HuH-7.5 (cell line): ENCODE data around the gene PLEKHG7.

Source experiments
- DNase-seq: peaks from one replicate; pipeline ENCODE4 v3.0.0; 2011; ENCODE audit warnings: low spot score

The PLEKHG7 gene

DNA sequence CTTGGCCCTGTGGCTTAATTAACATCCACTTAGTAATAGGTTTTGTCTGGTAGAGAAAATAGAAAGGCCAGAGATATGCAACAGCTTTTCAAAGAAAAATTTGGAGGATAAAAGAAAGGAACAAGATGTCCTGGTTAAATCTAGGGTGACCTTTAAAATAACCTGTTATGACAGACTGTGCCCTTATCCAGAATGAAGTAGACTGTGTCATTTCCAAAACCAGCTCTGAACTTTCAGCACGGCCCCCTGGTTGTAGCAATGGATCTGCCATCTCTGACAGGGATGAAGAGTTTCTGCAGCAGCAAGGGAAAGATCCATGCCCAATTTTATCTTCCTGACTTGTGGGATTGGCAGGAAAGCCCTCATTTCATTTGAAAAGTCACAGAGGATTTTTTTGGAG is 5.1 kb downstream of the PLEKHG7 start:
- no peak for DNase-seq

DNA sequence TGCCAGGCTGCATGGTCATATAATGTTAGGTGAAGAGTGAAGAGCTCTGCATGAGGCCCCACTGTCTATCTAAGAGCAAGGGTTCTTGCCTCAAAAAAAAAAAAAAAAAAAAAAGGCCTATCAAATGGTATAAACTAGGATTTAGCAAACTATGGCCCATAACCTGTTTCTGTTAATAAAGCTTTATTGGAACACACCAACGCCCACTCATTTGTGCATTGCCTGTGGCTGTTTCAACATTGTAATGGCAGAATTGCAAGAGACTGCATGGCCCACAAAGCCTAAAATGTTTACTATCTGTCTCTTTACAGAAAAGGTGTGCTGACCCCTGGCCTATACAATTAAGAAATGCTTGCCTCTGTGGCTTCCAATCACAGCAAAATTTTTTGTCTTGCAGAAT is 12.8 kb downstream of the PLEKHG7 start:
- no peak for DNase-seq

DNA sequence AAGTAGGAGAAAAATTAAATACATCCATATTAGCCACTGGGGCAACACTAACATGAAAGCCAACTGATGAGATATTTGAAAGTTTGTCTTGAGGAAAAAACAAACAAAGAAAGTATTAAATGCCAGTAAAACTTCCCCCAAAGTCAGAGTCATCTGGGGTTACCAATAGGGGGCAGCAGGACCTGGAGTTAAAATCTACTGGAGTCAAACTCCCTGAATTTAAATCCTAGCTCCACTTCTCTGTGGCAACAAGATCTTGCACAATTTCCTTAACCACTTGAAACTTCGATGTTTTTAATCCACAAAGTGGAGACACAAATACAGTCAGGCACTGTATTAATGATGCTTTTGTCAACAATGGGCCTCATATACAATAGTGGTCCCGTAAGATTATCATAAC is 14.4 kb downstream of the PLEKHG7 start:
- DNase-seq: no peak

DNA sequence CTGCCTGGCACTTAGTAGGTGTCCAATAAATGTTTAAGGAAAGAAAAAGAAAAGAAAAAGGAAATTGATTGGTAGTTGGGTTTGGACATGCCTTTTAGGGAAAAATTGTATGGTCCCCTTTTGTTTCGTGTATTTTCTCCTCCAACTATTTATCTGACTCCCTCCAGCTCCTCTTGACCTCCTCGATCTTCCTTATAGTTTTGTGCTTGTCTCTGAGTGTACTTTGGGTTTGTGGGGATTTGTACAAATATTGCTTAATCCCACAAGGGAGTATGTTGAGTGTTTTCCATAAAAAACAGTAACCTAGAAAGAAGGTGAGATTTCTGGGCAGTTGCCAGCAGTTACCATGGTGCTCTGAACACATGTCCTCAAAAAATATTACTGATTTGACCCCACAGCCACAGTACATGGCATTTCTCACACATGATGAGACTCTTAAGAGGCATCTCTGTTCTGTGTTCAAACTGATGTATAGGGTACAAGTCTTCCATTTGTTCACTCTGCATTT is 15.7 kb downstream of the PLEKHG7 start:
- DNase-seq: no peak

DNA sequence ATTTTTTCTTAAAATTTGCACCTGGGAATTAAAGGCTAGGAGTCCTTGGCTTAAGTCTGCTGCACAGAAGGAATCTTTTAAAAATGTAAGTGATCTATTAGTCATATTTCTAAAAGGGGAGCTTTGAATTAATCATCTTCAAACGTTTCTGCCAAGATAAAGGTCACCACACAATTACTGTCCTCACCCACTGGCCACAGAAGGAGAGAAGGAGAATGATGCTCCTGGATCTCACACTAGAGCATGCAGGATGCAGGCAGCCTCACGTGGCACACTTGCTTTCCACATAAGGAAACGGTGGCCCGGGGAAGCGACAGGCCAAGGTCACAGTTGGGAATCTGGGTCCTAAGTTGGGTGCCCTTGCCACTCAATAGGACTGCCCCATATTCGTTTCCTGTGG is 16.9 kb downstream of the PLEKHG7 start:
- DNase-seq: no peak

DNA sequence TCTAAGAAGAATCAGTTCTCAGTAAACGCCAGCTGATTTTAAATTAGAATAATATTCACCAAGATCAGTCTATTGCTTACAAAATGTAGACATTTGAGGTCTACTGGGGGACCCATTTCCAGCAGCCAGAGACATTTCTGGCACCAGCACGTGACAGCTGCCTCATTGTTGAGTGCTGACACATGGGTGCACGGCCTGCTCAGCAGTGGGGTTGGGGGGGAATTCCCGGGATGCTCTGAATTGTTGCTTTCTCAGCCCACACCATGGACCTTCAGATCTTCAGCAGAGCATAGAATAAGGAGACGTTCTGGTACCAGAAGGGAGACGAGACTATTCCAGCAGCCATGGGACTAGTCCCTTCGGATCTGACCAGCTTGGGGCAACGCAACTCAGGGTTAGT is 18.3 kb downstream of the PLEKHG7 start:
- no peak for DNase-seq

DNA sequence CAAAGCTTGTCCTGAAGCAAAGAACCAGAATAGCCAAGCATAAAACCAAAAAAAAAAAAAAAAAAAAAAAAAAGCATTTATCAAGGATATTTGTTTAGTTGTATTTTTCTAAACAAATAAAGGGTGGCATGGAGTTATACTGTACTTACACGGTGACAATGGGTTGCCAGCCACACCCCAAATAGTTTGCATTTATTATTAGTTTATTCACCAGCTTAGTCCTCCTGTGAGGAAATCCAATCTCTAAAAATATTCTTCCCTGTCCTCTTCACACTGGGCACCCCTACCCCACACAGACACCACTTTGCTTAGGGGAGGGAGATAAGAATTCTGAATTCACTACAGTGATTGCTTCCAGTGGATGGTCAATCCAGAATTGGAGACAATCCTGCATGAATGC is 18.9 kb downstream of the PLEKHG7 start:
- DNase-seq: no peak

DNA sequence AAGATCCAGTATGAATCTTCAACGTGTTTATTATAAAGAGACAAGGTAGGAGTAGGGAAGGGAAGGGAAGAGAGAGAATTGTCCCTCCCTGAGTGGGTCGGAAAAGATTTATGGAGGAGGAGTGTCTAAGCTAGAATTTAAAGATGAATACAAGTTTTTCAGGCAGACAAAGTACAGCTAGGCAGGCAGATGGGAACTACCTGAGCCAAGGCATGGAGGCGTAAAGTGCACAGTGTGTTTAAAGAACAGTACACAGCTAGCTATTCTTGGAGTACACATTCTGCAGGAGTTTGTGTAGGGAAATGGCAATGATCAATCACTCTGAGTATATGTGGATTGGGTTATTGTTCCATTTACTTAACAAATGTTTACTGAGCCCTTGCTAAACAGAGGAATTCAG is 20.1 kb downstream of the PLEKHG7 start:
- no peak for DNase-seq

DNA sequence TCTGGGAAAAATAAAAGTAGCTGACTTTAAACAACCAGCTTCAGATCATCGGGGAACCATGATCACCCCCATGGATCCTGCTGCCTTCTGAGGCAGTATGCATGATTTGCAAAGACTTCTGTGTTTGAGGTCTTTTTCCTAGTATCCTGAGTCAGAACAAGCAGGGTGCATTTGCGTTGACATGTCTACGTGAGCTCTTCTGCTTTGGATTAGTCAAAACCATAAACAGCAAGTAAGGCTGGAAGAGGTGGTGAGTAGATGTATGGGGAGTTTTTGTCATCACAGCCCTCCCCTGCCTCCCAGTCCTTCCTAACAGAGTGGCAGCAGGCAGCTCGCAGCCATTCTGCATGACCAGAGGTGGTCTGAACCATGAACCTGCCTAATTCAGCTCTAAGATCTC is 24.1 kb downstream of the PLEKHG7 start:
- no peak for DNase-seq

DNA sequence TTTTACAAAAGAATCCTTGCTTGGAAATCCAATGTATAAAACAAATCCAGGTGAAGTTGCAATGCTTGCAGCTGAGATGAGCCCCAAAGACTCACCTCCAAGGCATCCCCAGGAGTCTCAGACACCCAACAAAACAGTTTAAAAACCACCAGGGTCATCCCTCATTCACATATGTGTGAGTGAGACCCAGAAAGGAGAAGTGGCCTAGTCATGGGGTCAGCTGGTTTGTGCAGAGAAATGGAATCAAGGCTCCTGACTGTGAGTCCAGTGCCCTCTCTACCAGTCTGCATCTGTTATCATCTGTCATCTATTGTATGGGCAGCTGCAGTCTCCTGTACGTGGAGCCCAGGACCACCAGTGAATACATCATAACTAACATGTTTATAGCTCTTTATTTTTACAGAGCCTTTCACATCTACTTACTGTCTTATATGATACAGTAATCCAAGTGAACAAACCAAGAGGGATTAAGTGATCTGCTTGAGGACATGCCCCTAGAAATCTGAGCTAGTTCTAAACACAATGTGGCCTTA is 27.1 kb downstream of the PLEKHG7 start:
- DNase-seq: no peak

DNA sequence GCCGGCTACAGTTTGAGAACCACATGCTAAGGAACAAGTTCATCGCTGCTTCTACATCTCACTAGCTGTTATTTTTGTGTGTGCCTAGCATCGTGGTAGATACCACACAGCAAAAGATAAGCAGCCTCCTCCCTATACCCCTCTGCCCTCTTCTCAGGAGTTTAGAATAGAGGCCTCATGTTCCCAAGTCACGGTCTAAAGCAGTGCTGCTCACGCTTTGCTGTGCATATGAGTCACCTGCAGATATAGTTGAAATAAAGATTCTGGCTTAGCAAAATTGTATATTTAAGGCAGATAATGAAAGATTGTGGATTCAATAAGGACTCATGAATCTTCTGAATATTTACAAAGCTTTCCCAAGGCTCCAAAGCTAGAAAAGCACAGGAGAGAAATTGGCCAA is 28.0 kb downstream of the PLEKHG7 start:
- DNase-seq: no peak

DNA sequence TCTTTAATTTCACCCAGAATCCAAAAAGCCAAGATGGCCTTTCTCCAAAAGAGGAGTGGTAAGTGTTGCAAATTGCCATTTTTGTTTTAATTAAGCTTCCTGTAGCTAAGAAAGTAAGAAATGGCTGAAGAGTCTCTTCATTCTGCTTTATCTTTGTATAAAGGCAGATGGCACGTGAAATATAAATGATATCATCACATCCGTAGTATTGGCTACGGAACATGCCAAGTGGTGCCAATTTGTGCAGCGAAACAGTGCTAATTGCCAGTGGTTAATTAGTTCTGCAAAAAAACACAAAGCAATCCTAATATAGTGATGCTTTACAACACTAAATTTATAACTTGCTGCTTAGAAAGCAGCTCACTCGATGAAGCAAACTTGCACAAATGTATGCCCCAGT is 29.4 kb downstream of the PLEKHG7 start:
- no peak for DNase-seq

DNA sequence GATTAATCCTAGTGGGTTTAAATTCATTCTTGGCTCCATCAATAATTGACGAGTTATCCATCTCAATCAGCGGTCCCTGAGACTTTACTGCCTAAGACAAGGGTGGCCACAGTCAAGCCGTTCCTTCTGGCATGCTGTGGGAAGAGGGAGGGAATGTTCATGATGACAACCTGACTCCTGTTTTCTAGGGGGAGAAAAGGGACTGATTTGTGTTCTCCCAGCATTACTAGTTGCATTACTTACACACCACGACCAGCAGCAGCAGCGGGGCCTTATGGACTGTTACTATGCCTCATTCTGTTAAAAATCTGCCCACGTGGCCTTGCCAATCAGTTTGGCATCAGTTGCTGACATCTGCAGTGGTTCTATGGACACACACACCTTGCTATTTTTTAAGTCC is 29.9 kb downstream of the PLEKHG7 start:
- no peak for DNase-seq

DNA sequence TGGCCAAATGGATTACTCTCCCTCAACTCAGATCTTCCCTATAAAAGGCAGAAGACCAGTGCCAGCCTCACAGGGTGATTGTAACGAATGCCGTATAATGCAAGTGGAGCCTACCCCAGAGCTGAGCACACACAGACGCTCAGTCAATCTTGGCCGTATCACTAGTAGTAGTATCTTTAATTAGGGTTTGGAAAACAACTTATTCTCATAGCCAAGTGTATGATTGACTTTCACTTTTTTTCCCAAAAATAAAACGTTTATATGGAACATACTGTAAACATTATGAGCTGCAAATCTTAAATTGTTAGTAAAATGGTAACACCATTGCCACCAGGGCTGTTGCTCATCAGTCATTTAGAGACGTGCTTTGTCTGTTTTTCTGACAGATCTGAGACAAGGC is 30.4 kb downstream of the PLEKHG7 start:
- DNase-seq: no peak

DNA sequence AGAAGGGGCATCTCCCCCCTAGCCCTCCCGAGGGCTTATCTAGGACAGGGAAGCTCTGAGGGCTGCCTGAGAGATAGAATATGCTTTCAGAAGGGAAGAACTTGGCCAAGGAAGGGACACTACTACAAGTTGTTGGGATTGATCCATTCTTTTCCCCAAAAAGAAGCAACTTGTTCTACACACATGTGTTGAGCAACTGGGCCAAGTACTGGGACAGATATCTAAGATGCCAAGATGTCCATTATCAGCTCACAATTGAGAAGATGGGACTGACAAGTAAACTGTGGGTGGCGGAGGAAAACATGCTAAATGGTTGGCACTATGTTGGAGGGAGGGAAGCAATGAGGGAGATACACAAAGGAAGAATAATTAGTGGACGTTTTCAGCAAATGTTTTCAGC is 30.9 kb downstream of the PLEKHG7 start:
- DNase-seq: no peak

DNA sequence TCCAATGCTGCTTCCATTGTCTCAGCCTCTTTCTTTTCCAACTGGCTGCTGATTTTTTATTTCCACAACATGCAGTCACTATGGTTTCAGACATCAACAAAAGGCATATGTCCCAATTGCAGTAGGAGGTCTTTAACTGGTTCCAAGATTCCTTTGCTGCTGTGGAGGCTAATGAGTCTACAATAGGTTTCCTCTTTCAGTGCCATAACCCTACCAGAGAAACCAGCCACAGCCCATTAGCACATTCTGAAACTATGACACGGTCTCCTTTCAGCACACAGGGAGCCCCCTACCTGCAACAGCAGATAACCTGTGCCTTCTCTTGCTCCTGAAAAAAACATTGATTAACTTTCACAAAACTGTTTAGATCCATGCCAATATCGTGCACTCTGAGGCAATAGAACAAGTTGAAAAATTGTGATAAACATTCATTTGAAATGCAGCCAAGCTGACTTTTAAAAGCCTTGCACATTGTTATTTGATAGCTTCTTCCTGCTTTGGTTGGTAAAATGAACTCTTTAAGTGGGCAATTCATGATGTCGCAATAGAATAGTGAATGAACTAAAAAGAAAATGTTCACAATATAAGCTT is 32.4 kb downstream of the PLEKHG7 start:
- DNase-seq: no peak

DNA sequence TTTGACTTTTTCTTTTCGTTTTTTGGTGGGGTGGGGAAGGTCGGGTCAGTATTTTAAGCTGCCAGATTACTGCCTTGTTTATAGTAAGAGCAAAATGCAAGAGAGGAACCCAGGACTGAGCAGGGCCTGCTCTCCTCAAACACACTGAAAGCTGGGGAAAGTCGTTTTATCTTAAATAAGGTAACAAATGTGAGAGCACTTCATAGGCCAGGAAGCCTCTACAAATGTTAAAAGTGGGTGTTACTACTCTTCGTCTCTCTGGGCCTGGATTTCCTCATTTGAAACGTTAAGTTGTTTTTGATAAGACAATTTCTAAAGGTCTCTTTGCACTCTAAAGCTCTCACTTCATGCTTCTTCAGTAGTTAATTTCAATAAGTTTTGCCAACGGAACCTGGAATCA is 33.8 kb downstream of the PLEKHG7 start:
- DNase-seq: no peak

DNA sequence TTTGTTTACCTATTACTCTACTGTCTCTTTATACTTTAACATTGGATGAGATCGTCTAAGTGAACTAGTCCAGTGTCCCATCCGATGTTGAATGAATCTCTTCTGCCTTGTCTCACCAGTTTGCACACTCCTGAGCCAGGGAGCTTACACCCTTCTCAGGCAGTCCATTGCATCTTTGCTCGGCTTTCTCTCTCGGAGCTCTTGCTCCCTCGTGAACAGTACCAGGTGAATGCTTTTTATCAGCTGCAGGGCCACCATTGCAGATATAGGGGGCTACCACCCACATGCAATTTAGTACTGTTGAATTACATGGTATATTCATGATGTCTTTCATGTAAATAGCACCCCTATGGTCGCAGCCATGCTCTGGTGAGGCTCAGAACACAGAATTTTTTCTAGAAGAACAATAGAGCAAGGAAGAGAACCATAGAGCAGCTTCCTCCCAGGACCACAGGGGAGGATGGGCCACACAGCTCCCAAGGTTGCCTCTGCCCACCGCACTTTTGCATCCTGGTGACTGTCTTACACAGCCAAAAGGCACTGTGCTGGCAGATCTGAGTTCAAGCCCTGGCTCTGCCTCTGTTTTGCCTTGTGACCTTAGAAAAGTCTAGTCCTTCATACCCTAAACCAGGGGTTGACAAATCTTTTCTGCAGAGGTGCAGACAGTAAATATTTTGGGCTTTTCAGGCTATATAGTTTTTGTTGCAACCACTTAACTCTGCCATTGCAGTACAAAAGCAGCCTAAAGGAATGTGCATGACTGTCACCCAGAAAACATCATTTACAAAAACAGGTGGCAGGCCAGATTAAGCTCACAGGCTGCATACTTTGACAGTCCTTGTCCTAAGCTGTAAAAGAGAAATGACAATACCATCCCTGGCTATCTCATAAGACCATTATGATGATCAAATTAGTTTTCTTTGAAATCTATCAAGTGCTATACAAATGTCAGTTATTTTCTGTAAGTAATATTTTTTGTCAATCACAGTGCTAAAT is 35.4 kb downstream of the PLEKHG7 start:
- no peak for DNase-seq

DNA sequence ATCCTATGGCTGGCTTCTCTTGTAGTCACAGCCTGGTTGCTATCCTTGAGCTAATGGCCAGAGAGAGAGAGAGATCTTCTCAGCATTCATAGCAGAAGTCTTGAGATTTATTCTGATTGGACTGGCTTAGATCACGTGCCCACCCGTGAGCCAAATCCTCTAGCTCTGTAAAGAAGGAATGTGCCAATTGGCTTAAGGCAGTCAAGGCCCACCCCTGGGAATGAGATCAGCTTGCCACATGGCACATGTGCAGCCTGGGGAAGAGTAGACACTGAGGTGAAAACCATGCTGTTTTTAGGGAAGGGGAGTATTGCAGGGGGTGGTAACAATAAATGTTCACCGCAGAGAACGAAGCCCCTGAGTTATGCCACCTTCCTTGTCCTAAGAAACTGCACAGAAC is 36.3 kb downstream of the PLEKHG7 start:
- no peak for DNase-seq

DNA sequence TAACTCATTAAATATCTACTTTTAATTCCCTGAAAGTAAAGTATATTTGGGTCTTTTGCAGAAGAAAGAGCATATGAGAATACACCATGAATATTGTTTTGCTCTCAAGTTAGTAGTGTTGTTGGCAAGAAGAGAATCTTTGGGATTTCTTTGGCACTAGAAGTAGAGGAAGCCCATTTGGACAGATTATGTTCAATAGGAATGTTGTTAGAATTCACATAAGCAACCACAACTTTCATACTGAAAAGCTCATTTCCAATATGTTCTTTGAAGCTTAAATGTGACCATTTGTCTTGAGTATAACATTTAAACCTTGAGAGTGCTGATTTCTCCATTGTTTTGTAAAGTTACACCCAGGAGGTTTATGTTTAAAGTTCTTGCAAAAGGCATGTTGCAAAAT is 37.6 kb downstream of the PLEKHG7 start:
- DNase-seq: no peak

DNA sequence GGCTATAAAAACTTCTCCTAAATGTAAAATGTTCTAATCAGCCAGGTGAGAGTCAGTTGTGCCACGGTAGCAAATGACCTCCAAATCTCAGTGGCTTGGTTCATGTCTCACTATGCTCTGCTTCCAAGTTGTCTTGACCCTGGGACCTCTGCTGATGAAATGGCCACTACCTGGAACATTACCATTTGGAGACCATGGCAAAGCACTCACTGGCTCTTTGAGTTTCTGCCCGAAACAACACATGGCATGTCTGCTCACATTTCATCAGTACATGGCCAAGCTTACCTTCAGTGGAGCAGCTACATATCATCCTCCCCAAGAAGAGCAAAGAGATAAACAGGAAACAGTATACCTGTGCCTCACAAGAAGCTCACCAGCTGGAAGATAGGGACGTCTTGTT is 40.2 kb downstream of the PLEKHG7 start:
- no peak for DNase-seq

DNA sequence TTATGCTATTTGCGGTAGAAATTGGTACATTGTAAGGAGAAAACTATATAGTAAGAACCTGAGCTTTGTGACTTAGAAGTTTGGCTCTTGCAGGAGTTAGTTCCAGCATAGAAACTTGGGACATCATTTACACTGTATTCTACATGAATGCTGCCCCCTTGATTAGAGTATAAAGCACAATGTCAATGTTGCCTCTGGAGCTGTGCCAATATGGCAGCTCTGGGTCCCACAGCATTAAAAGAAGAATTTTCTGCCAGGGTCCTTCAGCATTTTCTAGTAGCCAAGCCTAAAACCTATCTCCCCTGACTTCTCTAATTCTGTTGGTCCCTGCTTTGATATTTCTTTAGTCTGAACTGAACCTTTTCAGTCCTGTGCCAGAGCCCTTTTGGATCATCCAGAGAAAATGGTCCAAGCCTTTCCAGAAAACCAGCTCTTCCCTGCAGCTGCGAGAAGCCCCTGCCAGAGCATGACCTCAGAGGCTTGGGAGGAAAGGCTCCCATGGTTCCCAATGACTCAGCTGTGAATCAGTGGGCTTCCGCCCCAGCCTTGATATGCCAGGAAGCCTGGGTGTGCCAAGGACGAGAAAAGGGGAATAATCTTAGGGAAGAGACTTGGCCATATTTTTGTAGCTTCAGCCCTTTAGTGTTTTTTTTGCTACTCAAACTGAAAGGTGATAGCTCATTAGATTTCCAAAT is 43.2 kb downstream of the PLEKHG7 start:
- no peak for DNase-seq

DNA sequence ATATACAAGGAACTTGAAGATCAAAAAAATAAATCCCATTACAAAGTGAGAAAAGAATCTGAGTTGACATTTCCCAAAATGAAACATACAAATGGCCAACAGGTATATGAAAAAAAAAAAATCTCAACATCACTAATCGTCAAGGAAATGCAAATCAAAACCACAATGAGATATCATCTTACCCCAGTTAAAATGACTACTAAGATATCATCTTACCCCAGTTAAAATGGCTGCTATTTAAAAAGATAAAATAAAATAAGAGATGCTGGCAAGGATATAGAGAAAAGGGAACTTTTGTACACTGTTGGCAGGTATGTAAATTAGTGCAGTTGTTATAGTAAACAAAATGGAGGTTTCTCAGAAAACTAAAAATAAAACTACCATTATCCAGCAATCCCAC is 44.4 kb downstream of the PLEKHG7 start:
- no peak for DNase-seq
